HepG2 (cell line): ENCODE measurements around the gene NUAK2. TPM values are rescaled to one million over a fixed set of nuclear protein-coding genes. Genes with fewer than 3 reads are reported as not detected.

ENCODE experiments used
- ATAC-seq: fragments of 200-7000 bp; cut with Tn5 transposase; 3 replicates; pipeline ENCODE4 v1.9.1; 2020; ENCODE audit warnings: mild to moderate bottlenecking, moderate library complexity
- BruUV-seq: library from RNA; stranded (reverse); fragments of 400-500 nt; replicated peaks from 2 replicates; lab custom pipeline; 2021; lab: Mats Ljungman, UMichigan
- CTCF ChIA-PET: fragments of 300-600 bp; formaldehyde crosslinking; extraction: SDS; loops from one replicate; lab custom pipeline; 2021; ENCODE audit warnings: low total read pairs, inconsistent platforms, low intra/inter-chr PET ratio; lab: Yijun Ruan, JAX
- POLR2A ChIA-PET: fragments of 350-600 bp; sonication (Branson Sonifier 250); formaldehyde crosslinking; loops from one replicate; lab custom pipeline; 2020; ENCODE audit warnings: antibody characterized with exemption, inconsistent platforms; lab: Yijun Ruan, JAX
- DNase-seq: peaks from one replicate; pipeline ENCODE4 v3.0.0-alpha.2; 2015; ENCODE audit warnings: low spot score
- FAIRE-seq: peaks from 3 replicates; lab custom pipeline; 2011; peaks lifted over from hg19 to GRCh38; lab: Jason Lieb, UNC
- H2AFZ ChIP-seq: one replicate; pipeline ENCODE4 v1.6.1; 2011; ENCODE audit warnings: low read length, inconsistent platforms
- H3K27ac ChIP-seq: fragments of 300-600 bp; 3 replicates; pipeline ENCODE4 v1.8.0; 2011; ENCODE audit warnings: mixed run types, mild to moderate bottlenecking, mixed read lengths, low read length, inconsistent platforms; ENCODE audit not compliant: insufficient read depth; ENCODE audit errors: extremely low read length
- H3K27me3 ChIP-seq, 2 experiments: fragments of 200-600 bp in 1 of 2; 2 replicates in 1 of 2; 3 replicates in 1 of 2; pipeline versions ENCODE4 v1.6.0 to v1.8.0; 2011; ENCODE audit warnings: low read length in 2 of 2, mild to moderate bottlenecking in 2 of 2, moderate library complexity in 2 of 2, inconsistent platforms in 1 of 2; ENCODE audit not compliant: insufficient read depth in 2 of 2, control insufficient read depth in 1 of 2
- H3K36me3 ChIP-seq, 2 experiments: fragments of 200-600 bp in 1 of 2; replicated peaks in 1 of 2; 2 replicates in 1 of 2; 3 replicates in 1 of 2; pipeline versions ENCODE4 v1.5.1 to v1.8.0; 2011; ENCODE audit warnings: low read length in 2 of 2, inconsistent platforms in 1 of 2; ENCODE audit not compliant: insufficient read depth in 2 of 2, control insufficient read depth in 1 of 2
- H3K4me1 ChIP-seq: 2 replicates; pipeline ENCODE4 v1.5.1; 2012; ENCODE audit warnings: low read length, inconsistent platforms; ENCODE audit not compliant: insufficient read depth
- H3K4me2 ChIP-seq: 2 replicates; pipeline ENCODE4 v1.6.0; 2011; ENCODE audit warnings: low read depth, low read length, inconsistent platforms
- H3K4me3 ChIP-seq, 3 experiments: fragments of 200-600 bp in 1 of 3; sonication (generic), shearing (Covaris generic) in 1 of 3; replicated peaks in 1 of 3; 2 replicates each; pipeline ENCODE4 v1.5.1; 2011 to 2016; ENCODE audit warnings: low read length in 3 of 3, inconsistent platforms in 2 of 3, low read depth in 2 of 3, mild to moderate bottlenecking in 2 of 3, control low read depth in 1 of 3, mixed read lengths in 1 of 3; ENCODE audit not compliant: insufficient read depth in 1 of 3
- H3K79me2 ChIP-seq: one replicate; pipeline ENCODE4 v1.6.1; 2011; ENCODE audit warnings: low read length, inconsistent platforms; ENCODE audit not compliant: insufficient read depth
- H3K9ac ChIP-seq: 2 replicates; pipeline ENCODE4 v1.6.0; 2011; ENCODE audit warnings: mild to moderate bottlenecking, low read depth, low read length, inconsistent platforms; ENCODE audit not compliant: insufficient read depth
- H3K9me3 ChIP-seq: 2 replicates; pipeline ENCODE4 v1.5.1; 2012; ENCODE audit warnings: mild to moderate bottlenecking, low read length
- H4K20me1 ChIP-seq: 2 replicates; pipeline ENCODE4 v1.6.0; 2011; ENCODE audit warnings: inconsistent platforms, mild to moderate bottlenecking, low read length, moderate library complexity; ENCODE audit not compliant: insufficient read depth
- CEBPG ChIP-seq: IDR thresholded peaks from 2 replicates; pipeline ENCODE4 v1.6.1; 2016
- DNMT1 ChIP-seq: sonication (generic); formaldehyde crosslinking; IDR thresholded peaks from 2 replicates; pipeline ENCODE4 v1.5.1; 2020; ENCODE audit warnings: mild to moderate bottlenecking, missing genetic modification reagents
- ESRRA ChIP-seq: sonication (generic); formaldehyde crosslinking; IDR thresholded peaks from 2 replicates; pipeline ENCODE4 v1.5.1; 2020; ENCODE audit warnings: mild to moderate bottlenecking, low read depth, missing genetic modification reagents
- FOSL2 ChIP-seq: sonication (generic); formaldehyde crosslinking; IDR thresholded peaks from 2 replicates; pipeline ENCODE4 v1.4.0; 2020; ENCODE audit warnings: missing genetic modification reagents
- GTF3A ChIP-seq: sonication (generic); formaldehyde crosslinking; conservative IDR thresholded peaks from 2 replicates; pipeline ENCODE4 v1.4.0; 2020; ENCODE audit warnings: mild to moderate bottlenecking, missing genetic modification reagents
- MXD4 ChIP-seq: IDR thresholded peaks from 2 replicates; pipeline ENCODE4 v1.6.1; 2016; ENCODE audit warnings: mild to moderate bottlenecking, missing biosample characterization, missing genetic modification reagents
- SATB2 ChIP-seq: sonication (generic); formaldehyde crosslinking; IDR thresholded peaks from 2 replicates; pipeline ENCODE4 v1.5.0; 2020; ENCODE audit warnings: missing genetic modification reagents
- SMC3 ChIP-seq: IDR thresholded peaks from 2 replicates; pipeline ENCODE4 v1.6.1; 2011; ENCODE audit warnings: low read length, improper control_type of control experiment
- TP53 ChIP-seq: sonication (generic); formaldehyde crosslinking; conservative IDR thresholded peaks from 2 replicates; pipeline ENCODE4 v1.4.0; 2020; ENCODE audit warnings: missing genetic modification reagents
- ZNF552 ChIP-seq: sonication (generic); formaldehyde crosslinking; IDR thresholded peaks from 2 replicates; pipeline ENCODE4 v1.9.0; 2022; ENCODE audit warnings: missing genetic modification reagents, mild to moderate bottlenecking, borderline replicate concordance
- ZNF570 ChIP-seq: sonication (generic); formaldehyde crosslinking; IDR thresholded peaks from 2 replicates; pipeline ENCODE4 v1.4.0; 2020; ENCODE audit warnings: mild to moderate bottlenecking, missing genetic modification reagents, borderline replicate concordance
- ZNF607 ChIP-seq: sonication (generic); formaldehyde crosslinking; IDR thresholded peaks from 2 replicates; pipeline ENCODE4 v1.5.1; 2020; ENCODE audit warnings: missing genetic modification reagents, mild to moderate bottlenecking, borderline replicate concordance
- ZNF850 ChIP-seq: sonication (generic); formaldehyde crosslinking; conservative IDR thresholded peaks from 2 replicates; pipeline ENCODE4 v1.9.0; 2021; ENCODE audit warnings: mild to moderate bottlenecking, missing genetic modification reagents
- WGBS: methylation state at CpG from one replicate; pipeline ENCODE4 v1.1.6; 2017; ENCODE audit warnings: low lambda C conversion rate; 5-methylcytosine and 5-hydroxymethylcytosine counted together
- in situ Hi-C: cut with HindIII; loops from 2 replicates; pipeline ENCODE4 v1.10.0; 2017; ENCODE audit warnings: low pct_unique_long_range_greater_than_20kb; ENCODE audit not compliant: extremely low pct_ligation_motif_present
- intact Hi-C: fragments of 100-400 bp; cut with micrococcal nuclease; formaldehyde crosslinking; loops from one replicate; pipeline ENCODE4 v1.10.0; 2022; ENCODE audit not compliant: unreplicated experiment
- polyA plus RNA-seq, 8 experiments: library from polyadenylated mRNA; depleted of rRNA in 3 of 8; stranded (reverse) in 7 of 8; unstranded in 1 of 8; fragments of >200 nt; fragmentation: Illumina TruSeq in 4 of 8; extraction: Trizol in 4 of 8; gene quantifications; 2 replicates each; pipeline versions ENCODE4 v1.2.1 to v1.2.3, GENCODE V29; 2011 to 2016; ENCODE audit warnings: low read depth in 4 of 8, missing spikeins in 1 of 8, mixed read lengths in 1 of 8; ENCODE audit not compliant: insufficient read depth in 1 of 8
- total RNA-seq, 5 experiments: library from RNA; depleted of rRNA; stranded (reverse); fragments of >200 nt; fragmentation: Illumina TruSeq; extraction: Trizol; gene quantifications; 2 replicates each; pipeline ENCODE4 v1.2.3, GENCODE V29; 2016; ENCODE audit warnings: low read depth in 1 of 5
- TF ChIP-seq, protein P1 (sequence below): sonication (generic); formaldehyde crosslinking; IDR thresholded peaks from 2 replicates; pipeline ENCODE4 v1.4.0; 2020; ENCODE audit warnings: mild to moderate bottlenecking, missing genetic modification reagents

Gene NUAK2
- total and polyA plus RNA-seq, 2 of the 13 experiments (the other 11 are each of a cell fraction or from before 2014, with no cell fraction given), result 0.75 to 1.1 TPM

DNA sequence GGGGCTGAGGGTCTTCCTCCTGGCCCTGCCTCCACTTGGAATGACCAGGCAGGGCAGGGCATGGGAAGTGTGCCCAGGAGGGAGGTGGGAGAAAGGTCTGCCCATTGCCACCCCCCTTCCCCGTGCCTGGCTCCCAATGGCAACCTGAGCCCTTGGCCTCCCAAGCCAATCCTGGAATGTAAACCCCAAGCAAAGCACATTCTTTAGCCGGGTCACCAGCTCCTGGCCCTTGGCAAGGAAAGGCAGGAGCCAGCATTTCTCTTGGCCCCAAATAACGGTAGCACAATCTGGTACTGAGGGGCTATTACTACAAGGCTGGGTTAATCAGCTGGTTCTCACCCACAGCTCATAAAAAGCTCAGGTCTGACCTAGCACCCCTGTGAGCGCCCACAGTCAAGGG is 6.9 kb upstream of the NUAK2 start:
- no peak overlapping the region for H3K9ac ChIP-seq
- no peaks in the 10 kb centered on the region for H3K9me3 ChIP-seq
- H3K27ac ChIP-seq, result no peak overlapping the region
- H4K20me1 ChIP-seq, result no peaks in the 10 kb centered on the region
- no peaks in the 10 kb centered on the region for H3K36me3 ChIP-seq
- H3K4me3 ChIP-seq, result no peak overlapping the region
- no peak for TF ChIP-seq GTF3A
- TF ChIP-seq TP53 (CRISPR knock-in tag), result no peak
- no peak for TF ChIP-seq SMC3
- TF ChIP-seq, protein P1, sequence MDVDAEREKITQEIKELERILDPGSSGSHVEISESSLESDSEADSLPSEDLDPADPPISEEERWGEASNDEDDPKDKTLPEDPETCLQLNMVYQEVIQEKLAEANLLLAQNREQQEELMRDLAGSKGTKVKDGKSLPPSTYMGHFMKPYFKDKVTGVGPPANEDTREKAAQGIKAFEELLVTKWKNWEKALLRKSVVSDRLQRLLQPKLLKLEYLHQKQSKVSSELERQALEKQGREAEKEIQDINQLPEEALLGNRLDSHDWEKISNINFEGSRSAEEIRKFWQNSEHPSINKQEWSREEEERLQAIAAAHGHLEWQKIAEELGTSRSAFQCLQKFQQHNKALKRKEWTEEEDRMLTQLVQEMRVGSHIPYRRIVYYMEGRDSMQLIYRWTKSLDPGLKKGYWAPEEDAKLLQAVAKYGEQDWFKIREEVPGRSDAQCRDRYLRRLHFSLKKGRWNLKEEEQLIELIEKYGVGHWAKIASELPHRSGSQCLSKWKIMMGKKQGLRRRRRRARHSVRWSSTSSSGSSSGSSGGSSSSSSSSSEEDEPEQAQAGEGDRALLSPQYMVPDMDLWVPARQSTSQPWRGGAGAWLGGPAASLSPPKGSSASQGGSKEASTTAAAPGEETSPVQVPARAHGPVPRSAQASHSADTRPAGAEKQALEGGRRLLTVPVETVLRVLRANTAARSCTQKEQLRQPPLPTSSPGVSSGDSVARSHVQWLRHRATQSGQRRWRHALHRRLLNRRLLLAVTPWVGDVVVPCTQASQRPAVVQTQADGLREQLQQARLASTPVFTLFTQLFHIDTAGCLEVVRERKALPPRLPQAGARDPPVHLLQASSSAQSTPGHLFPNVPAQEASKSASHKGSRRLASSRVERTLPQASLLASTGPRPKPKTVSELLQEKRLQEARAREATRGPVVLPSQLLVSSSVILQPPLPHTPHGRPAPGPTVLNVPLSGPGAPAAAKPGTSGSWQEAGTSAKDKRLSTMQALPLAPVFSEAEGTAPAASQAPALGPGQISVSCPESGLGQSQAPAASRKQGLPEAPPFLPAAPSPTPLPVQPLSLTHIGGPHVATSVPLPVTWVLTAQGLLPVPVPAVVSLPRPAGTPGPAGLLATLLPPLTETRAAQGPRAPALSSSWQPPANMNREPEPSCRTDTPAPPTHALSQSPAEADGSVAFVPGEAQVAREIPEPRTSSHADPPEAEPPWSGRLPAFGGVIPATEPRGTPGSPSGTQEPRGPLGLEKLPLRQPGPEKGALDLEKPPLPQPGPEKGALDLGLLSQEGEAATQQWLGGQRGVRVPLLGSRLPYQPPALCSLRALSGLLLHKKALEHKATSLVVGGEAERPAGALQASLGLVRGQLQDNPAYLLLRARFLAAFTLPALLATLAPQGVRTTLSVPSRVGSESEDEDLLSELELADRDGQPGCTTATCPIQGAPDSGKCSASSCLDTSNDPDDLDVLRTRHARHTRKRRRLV (CRISPR knock-in tag), result no peak
- no peak for TF ChIP-seq ZNF607
- TF ChIP-seq MXD4 (CRISPR knock-in tag), result no peak
- TF ChIP-seq CEBPG, result no peak
- TF ChIP-seq SATB2 (CRISPR knock-in tag), result no peak
- TF ChIP-seq ZNF552, result no peak
- TF ChIP-seq ZNF850, result no peak
- TF ChIP-seq ESRRA (CRISPR knock-in tag), result no peak
- no peak for TF ChIP-seq FOSL2
- TF ChIP-seq DNMT1 (CRISPR knock-in tag), result no peak
- TF ChIP-seq ZNF570 (CRISPR knock-in tag), result no peak
- peaks cover 2 to 70% of the 10 kb centered on the region in 2 experiments for H3K27me3 ChIP-seq
- WGBS, result 43% methylated on average over 2 of the region's 4 CpGs
- H3K4me1 ChIP-seq, result peaks cover 10% of the 10 kb centered on the region
- DNase-seq, result no peak
- no peak overlapping the region for H3K4me2 ChIP-seq
- no peak overlapping the region for H2AFZ ChIP-seq
- in situ Hi-C loops, result no loop called here
- FAIRE-seq, result no peak
- CTCF ChIA-PET, result no interaction called here
- POLR2A ChIA-PET, result no interaction called here
- H3K79me2 ChIP-seq, result no peaks in the 10 kb centered on the region
- ATAC-seq, result no peak
- no TSS peak for BruUV-seq
- intact Hi-C loops, result no loop called here
